GM18870 (cell line): Measurements from ENCODE around the gene MAPRE2.
A peak's percentile ranks its signal among the peaks of the same experiment; 100 is the strongest.

Experiments
- ATAC-seq: cut with Tn5 transposase; IDR thresholded peaks from one replicate; pipeline ENCODE4 v1.9.1; 2021; ENCODE audit warnings: moderate library complexity; ENCODE audit not compliant: unreplicated experiment

Gene MAPRE2

DNA sequence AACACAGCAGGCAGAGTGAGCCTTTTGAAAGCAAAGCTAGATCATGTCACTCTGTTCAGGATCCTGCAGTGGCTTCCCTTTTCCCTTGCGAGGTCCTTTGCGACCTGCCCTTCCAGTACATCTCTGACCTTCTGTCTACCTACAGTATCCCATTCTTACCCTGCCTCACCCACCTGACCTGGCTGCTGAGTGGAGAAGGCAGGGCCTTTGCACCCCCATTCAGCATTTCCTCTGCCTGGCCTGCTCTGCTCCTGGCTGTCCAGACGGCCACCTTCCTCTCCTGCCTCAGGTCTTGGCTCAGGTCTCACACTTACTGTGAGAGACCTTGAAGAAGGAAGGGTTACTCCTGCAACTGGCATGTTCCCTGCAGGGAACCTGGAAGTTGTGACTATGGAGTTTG, 77.4 kb downstream of the MAPRE2 start:
- ATAC-seq, result no peak

DNA sequence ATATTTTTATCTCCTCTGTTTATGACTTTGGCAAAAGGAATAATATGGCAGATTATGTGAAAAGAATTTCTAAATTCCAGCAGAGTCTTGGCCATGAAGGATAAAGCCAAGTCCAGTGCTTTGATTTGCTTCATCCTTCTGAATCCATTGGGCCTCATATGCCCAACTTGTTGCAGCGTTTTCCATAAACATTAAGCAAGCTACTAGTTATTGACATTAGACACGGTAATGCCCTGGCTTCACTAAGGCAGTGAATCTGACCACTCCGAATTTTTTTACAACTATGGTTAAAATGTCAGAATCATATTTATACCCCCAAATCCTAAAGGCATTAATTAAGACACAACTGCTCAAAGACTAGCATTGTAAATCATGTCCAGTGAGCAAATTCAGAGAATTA, 79.8 kb downstream of the MAPRE2 start:
- no peak for ATAC-seq

DNA sequence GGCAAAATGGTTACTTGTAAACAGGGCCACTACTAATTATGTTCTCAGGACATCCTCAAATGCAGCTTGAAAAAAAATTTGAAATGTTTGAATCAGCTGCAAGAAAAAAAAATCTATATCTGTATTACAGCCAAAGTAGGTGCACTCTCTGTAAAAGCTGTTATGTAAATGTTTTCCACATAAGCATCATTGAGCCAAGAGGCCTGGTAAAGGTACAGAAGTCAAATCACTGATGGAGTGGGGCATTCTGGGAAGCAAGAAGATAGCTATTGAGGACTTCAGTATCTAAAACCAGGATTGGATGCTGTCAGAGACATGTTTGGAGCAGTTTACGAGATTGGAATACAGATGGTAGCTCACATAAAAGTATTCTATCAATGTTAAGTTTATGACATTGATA, 80.3 kb downstream of the MAPRE2 start:
- no peak for ATAC-seq

DNA sequence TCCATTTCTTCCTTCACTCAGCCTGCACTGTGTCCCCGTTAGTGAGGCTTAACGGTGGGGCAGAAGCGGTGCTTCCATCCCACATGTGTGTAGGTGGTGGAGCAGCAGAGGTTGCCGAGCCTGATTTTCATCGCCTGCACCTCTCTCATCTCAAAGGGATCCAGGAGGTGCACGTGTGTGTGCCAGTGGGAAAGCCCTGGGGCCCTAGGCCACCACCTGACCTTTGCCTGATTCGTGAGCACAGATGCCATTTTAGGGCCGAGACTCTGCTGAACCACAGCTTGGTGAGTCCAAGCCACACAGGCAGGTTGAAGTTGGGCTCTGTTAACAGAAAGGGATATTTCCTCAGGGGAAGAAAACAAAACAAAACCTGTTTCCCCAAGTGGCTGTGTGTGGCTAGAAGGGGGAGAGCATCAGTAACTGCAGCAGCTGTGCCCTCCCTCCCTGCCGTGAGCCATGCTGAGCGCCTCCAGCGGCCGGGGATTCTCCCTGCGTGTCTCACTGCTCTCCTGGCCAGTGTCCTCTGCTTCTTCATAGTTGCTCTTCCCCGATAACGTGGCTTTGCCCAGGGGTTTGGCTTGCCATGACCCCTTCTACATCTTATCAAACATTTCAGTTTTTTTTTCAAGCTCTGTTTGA, 81.5 kb downstream of the MAPRE2 start:
- peak; percentile 72 for ATAC-seq

DNA sequence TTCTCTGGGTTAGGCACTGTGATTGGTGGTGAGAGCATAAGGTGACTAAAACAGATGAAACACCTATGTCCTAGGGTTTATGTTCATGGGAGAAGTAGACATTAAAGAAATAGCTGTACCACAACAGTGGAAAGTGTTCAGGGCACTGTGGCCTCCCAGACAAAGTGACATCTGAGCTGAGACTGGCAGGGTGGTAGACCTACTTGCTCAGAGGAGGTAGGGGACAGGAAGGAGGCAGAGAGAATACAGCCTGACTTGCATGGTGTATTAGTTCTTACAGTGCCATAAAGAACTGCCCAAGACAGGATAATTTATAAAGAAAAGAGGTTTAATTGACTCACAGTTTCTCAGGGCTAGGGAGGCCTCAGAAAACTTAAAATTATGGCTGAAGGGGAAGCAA, 82.6 kb downstream of the MAPRE2 start:
- no peak for ATAC-seq

DNA sequence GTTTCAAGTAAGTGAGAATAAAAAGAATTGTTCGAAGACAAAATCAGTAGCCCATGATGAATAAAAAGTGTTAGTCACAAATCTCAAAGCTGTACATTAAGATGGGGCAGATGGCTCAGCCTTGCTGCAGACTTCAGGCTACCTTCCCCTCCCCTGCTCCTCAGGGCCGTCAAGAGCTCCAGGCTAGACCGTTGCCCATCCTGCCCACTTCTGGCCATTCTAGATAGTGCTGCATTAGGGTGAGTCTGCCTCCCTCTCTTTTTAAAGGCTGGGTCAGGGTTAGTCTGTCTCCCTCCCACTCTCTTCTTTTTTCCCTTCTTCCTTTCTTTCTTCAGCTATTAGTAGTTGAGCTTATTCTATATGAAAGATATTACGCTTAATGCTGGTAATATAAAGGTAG, 86.0 kb downstream of the MAPRE2 start:
- ATAC-seq, result no peak

DNA sequence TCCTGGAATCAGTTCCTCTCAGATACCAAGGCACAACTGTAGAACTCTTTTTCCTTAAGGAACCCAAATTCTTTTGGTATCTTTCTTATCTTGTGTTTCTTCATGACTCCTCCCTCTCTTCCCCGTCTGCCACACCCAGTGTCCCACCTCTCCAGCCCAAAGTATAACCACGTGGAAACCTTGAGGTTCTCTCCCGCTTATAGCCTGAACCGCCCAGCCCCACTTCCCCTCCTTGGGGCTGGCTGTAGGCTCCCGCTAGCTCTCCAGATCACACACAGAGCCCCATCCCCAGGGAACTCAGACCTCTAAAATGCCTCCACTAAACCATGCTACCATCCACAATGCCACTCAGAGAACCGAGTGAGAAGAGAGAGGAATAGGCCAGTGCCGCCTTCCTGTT, 87.5 kb downstream of the MAPRE2 start:
- ATAC-seq, result no peak

DNA sequence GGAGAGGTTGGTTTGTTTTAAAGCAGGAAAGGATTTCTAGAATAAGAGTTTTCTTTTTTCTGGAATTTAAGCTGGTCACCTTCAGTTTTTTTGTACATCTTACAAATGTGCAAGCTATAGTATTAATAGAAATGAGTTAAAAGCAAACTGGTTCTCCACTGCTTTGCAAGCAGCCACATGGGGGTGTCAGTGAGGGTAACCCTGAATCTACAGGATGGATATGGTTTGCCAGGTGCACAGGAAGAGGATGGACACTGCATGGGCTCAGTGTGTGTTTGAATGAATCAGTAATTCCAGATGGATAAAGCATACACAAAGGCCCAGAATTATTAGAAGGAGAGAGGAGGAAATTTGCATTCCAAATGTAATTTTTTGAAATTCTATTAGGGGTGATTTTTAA, 89.0 kb downstream of the MAPRE2 start:
- no peak for ATAC-seq

DNA sequence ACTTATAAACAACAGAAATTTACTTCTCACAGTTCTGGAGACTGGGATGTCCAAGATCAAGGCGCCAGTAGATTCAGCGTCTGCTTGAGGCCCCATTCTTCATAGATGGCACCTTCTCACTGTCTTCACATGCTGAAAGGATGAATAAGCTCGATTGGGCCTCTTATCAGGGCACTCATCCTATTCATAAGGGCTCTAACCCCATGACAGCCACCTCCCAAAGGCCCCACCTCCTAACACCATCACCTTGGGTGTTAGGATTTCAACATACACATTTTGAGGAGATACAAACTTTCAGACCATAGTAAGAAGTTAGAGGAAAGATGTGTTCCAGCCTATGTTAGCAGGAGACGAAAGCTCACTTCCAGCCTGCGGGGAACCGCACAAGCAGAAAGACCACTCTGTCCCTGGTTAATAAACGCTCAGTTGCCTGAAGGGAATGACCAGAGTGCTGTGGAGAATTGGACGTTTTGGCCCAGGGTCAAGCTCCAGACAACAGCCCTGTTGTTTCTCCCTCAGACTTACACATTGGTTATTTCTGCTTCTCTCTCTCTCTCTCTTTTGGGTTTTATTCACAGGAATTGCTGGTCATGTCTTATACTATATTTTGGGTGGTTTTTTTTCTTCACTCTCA, 90.3 kb downstream of the MAPRE2 start:
- ATAC-seq, result no peak

DNA sequence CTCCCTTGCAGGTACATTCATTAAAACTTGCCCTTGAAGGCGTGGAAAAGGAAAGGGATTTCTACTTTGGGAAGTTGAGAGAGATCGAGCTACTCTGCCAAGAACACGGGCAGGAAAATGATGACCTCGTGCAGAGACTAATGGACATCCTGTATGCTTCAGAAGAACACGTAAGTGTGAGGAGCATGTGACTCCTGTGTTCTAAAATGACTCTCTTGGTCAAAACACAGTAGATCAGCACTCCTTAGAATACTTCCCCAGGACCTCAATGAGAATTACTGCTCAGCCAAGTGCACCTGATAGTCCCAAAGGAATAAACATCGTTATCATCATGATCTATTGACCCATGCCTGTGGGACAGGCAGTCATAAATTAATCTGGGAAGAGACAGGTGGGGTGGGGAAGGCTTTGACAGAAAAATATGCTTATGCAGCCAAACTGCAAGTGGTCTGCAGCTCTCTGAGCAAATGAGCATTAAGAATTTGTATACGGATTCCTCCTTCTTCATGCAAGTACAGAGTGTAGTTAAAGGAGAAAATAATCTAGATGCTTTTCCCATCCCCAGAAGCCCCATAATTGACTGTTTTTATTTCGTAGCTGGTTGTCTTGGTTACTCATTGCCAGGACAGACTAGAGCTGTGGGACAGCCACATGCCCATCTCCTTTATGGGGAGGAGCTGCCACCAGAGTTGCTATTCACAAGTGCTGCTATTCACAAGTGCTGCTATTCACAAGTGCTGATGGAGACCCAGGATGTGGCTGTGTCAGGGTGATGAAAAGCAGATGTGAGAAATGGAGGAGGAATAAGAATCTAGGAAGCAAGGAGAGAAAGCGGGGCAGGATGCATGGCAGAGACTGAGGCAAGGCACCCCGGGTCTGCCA, 91.0 kb downstream of the MAPRE2 start:
- ATAC-seq, result no peak

DNA sequence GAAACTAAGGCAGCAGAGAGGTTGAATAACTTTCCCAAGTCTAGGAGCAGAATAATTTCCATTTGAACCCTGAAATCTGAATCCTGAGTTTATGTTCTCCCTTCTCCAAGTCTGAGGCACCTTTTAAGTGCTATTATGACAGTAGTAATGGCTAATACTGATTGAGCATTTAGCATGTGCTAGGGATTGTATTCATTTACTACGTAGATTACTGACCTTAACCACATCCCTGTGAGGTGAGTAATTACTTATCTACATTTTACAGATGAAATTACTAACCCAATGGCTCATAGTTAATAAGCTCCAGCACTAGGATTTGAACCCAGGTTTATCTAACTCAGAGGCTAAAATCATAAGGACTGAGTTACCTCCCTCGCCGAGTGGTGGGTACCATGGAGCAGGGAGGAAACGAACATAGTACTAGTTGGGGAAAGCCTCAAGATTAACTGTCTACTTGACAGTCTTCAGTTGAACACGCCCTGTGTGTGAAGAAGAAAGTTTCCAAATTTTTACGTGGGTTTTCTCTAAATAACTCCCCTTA, 93.0 kb downstream of the MAPRE2 start:
- ATAC-seq, result no peak

DNA sequence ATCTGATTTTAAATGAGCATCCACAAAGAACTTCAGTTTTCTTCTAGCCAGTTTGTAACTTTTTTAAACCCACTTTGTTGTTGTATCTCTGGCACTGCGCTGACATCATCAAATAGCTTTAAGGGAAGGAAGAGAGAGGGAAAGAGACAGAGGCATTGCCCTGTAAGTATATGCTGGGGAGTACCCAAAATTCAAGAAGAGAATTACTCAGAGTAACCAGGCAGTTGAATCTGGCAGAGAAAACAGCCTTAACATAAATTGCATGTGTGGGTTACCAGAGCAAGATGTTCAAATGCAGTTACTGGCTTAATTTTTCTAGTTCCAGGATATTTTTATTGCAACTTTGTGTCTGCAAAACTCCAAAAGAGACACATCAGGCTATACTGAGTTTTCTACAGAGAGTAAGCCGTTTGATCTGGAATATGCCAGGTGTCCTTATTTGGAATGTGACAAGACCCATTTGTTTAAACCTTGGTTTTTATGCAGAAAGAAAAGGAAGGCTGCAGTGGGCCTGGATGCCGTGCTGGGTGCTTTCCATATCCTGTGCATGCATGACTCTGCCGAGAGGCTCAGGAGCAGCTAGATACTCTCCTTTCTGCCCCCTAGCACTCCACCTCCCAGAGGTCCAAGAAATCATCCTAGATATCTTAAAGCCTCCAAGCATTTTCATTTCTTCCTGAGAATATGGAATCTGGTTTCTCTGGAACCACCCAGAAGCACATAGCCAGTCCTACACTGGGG, 93.7 kb downstream of the MAPRE2 start:
- no peak for ATAC-seq

DNA sequence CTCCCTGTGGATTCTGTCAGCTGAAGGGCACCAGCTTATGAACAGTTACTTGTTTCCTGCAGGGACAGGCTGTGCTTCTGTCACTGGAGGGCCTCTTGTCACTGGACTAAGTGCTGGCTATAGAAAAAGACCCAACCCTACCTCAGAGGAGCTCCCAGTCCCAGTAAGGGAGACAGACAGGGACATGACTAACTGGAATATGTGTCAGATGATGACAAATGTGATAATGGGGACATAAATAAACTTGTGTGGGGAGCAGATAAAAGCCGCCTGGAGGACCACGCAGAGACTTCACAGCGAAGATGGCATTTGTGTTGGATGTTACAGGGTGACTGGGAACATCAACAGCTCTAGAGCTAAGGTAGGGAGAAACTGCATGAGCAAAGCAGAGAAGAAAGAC, 95.0 kb downstream of the MAPRE2 start:
- no peak for ATAC-seq

DNA sequence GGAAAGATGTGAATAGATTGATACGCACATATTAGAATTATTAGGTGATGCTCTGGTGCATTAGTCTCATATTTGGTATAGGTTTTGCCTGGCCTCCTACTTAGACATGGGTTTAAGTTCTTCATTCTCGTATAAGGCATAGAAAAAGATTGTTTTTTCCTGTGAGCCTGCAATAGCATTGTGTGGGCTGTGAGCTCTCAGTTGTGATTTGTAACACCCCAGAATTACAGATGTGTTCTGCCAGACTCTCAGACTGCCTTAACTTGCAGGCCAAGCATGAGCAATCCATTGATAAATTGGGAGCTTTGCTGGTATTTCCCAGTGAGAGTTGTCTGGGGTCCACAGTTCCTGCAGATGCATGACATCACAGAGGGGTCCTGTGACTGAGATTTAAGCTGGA, 95.7 kb downstream of the MAPRE2 start:
- ATAC-seq, result no peak

DNA sequence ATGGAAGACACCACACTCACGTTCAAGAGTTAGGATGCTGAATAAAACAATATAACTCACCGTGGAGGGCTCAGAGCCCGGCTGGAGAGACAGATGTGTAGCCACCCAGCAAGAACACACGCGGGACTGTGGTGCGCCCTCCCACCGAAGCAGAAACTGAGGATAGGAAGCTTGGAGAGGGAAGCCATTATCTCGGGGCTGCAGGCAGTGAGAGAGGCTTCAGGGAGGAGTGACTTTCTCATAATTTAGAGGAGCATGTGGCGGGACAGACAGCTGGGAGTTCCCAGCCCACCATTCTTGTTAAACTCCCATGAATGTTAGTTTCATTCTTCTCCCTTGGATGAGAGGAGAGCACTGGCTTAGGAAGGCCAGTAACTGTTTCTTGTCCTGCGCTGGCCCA, 96.4 kb downstream of the MAPRE2 start:
- ATAC-seq, result no peak

DNA sequence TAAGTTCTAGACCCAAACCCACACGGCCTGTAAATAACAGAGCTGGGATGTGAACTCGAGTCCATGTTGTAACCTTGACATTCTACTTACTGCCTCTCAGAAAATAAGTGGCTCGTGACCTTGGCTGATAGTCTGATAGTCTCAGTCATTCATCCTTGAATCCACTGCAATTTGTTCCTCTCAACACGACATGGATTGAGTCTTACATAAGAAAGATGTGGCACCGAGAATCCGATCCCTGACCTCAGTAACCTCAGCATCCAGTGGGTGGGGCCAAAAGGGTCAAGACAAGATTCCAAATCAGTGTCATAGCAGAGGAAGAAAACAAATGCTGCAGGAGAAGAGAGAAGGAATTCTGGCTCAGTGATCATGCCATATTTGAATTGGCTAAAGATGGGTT, 97.6 kb downstream of the MAPRE2 start:
- no peak for ATAC-seq

DNA sequence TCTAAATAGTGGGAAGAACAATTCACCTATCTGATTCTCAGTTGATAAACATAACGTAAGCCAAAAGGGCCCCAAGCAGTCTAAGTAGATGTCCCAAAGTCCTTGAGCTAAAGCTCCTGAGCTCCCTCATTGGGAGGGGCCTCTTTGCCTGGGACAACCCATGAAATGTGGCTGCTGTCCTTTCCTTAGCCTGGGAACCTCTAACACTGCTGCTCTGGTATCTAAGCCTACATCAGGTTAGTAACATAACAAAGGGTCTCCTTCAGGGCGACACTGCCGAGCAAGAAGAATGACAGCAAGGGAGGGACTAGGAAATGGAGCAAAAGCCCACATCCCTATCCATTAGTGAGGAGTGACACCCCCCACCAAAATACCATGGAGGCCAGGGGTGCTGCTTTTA, 98.3 kb downstream of the MAPRE2 start:
- no peak for ATAC-seq

DNA sequence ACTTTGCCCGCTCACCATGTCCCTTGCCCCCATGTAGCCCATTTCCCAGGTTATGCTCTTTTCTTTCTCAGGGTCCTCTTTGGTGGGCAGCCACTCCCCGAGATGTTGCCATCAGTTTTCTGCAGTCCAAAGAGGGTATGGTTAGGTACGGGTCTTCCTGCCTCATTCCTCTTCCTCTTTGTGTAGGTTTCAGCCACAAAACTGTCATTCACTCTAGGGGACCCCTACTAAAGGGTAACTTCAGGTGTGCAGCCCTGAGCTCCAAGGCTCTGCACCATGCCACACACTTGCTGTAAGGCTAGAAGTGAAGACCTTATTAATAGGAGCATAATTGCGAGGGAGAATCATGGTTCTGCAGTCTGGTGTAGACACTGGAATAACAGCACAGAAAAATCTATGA, 99.9 kb downstream of the MAPRE2 start:
- ATAC-seq, result no peak

DNA sequence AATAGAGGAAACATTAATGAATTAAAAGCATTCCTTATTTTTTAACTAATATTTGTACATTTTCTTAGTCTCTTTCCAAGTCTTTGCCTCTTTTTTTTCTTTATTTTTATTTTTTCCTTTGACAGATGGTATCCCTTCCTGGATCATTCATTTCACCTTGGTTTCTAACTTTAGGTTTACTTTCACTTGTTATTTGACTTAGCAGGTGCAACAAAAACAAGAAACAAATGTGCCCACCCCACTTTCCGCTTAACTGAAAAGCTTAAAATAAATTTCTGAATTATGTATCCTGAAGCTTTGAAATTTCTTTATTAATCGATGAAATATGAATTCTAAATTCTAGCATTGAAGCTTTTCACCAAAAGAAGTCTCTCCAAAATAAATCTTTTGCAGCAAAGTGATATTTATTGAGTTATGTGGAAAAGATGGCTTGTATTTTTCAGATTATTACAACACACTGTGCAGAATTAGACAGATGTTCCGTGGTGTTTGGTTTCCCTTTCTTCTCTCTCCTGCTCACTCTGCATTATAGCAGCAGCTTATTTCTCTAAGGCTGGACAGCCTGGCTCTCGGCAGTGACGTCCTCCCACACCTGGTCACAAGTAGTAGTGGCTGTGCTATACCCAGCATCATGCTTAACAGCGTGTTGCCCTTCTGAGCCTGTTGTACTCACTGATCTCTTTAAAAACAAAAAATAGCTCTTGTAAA, 100.5 kb downstream of the MAPRE2 start:
- peak; percentile 48 for ATAC-seq

DNA sequence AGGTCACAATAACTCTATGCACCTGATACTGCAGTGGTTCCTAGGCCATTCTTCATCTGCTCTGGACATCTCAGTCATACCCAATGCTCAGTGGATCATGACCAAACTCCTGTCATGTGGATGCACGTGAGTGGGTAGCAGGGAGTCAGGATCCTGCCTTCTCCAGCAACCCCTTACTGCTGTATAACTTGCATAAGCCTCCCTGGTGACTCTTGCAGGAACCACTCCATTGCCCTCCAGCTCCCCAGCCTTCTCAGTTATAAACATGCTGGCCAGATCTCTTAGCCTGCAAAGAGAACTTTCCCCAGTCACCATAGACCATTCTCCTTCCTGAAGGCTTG, 101.0 kb downstream of the MAPRE2 start:
- no peak for ATAC-seq
